ENCODE data around the gene GREB1. TPM values are rescaled to one million over a fixed set of nuclear protein-coding genes. Genes with fewer than 3 reads are reported as not detected.
A peak's percentile ranks its signal among the peaks of the same experiment; 100 is the strongest.

GREB1 gene
- total and polyA plus RNA-seq, 2 of the 13 experiments (the other 11 are each of a cell fraction or from before 2014, with no cell fraction given), result 31.3 to 61.2 TPM

DNA sequence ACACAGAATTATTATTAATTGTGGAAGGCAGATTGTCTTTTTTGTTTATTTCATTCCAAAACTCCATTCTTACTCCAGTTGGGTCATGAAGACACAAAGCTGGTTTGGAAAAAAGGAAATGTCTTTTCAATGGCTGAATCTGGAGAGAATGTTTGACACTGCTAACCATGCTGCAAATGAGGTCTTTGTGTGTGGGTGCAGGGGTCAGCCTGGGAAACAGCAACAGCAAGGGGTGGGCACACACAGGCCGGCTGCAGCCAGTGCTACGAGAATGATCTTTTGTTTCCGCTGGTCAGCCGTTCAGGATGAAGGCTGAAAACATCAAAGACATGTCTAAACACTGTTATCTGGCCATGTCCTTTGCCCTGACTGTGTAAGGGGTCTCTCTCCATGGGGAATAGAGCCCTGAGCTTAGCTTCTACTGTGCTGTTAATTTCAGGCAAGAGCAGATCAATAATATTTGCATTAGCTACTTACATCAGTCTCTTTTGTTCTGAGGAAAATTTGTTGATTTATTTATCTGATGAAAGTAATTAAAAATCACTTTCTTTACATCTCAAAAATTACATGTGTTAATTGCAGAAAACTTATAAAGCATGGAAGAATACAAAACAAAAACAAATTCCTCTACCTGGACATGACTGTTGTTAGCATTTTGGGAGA, 34.6 kb upstream of the GREB1 start (continued):
- TF ChIP-seq ZNF431 (CRISPR knock-in tag; IDR thresholded peaks at IDR 0.05; ENCODE audit: borderline replicate concordance, low read depth), result peak; percentile 97
- TF ChIP-seq, protein P1, sequence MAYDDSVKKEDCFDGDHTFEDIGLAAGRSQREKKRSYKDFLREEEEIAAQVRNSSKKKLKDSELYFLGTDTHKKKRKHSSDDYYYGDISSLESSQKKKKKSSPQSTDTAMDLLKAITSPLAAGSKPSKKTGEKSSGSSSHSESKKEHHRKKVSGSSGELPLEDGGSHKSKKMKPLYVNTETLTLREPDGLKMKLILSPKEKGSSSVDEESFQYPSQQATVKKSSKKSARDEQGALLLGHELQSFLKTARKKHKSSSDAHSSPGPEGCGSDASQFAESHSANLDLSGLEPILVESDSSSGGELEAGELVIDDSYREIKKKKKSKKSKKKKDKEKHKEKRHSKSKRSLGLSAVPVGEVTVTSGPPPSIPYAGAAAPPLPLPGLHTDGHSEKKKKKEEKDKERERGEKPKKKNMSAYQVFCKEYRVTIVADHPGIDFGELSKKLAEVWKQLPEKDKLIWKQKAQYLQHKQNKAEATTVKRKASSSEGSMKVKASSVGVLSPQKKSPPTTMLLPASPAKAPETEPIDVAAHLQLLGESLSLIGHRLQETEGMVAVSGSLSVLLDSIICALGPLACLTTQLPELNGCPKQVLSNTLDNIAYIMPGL (CRISPR knock-in tag; IDR thresholded peaks at IDR 0.05; ENCODE audit: borderline replicate concordance in 1 of 2, low read depth in 1 of 2), result peak; percentile 51 to 66
- peak; percentile 97 for TF ChIP-seq MEIS1 (CRISPR knock-in tag; IDR thresholded peaks at IDR 0.05; ENCODE audit: borderline replicate concordance)
- peak; percentile 91; the same call in 1 of the 2 replicates for TF ChIP-seq ZNF101 (CRISPR knock-in tag; IDR thresholded peaks at IDR 0.05; ENCODE audit: borderline replicate concordance, low read depth)
- TF ChIP-seq ETV6 (CRISPR knock-in tag; conservative IDR thresholded peaks at IDR 0.05), result peak; percentile 89; the same call in 1 of the 2 replicates
- TF ChIP-seq ZMYM4 (CRISPR knock-in tag; IDR thresholded peaks at IDR 0.05), result peak; percentile 89
- TF ChIP-seq ZNF790 (CRISPR knock-in tag; IDR thresholded peaks at IDR 0.05; ENCODE audit: borderline replicate concordance), result peak; percentile 92; the same call in 1 of the 2 replicates
- peak; percentile 82 to 92 for TF ChIP-seq NR2F1 (CRISPR knock-in tag; IDR thresholded peaks at IDR 0.05)
- peak; percentile 97 for TF ChIP-seq MTA1 (CRISPR knock-in tag; IDR thresholded peaks at IDR 0.05; ENCODE audit: borderline replicate concordance)
- peak; percentile 64 for TF ChIP-seq ZNF629 (CRISPR knock-in tag; conservative IDR thresholded peaks at IDR 0.05)
- TF ChIP-seq ZNF598 (CRISPR knock-in tag; IDR thresholded peaks at IDR 0.05; ENCODE audit: borderline replicate concordance), result peak; percentile 86; the same call in 1 of the 2 replicates
- peak; percentile 98 for TF ChIP-seq FOXK1 (CRISPR knock-in tag; IDR thresholded peaks at IDR 0.05; ENCODE audit: borderline replicate concordance, low read depth)
- TF ChIP-seq, protein P2, sequence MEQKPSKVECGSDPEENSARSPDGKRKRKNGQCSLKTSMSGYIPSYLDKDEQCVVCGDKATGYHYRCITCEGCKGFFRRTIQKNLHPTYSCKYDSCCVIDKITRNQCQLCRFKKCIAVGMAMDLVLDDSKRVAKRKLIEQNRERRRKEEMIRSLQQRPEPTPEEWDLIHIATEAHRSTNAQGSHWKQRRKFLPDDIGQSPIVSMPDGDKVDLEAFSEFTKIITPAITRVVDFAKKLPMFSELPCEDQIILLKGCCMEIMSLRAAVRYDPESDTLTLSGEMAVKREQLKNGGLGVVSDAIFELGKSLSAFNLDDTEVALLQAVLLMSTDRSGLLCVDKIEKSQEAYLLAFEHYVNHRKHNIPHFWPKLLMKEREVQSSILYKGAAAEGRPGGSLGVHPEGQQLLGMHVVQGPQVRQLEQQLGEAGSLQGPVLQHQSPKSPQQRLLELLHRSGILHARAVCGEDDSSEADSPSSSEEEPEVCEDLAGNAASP (CRISPR knock-in tag; IDR thresholded peaks at IDR 0.05; ENCODE audit: borderline replicate concordance), result peak; percentile 99
- TF ChIP-seq ZNF24 (IDR thresholded peaks at IDR 0.05), result 0 out of 2 replicates have a peak, but pooled peaks have one; percentile 30
- TF ChIP-seq ZNF556 (CRISPR knock-in tag; IDR thresholded peaks at IDR 0.05; ENCODE audit: borderline replicate concordance), result peak; percentile 96
- 0 out of 2 replicates have a peak, but pooled peaks have one; percentile 43 for TF ChIP-seq NKX3-1 (CRISPR knock-in tag; IDR thresholded peaks at IDR 0.05)
- TF ChIP-seq, protein P3, sequence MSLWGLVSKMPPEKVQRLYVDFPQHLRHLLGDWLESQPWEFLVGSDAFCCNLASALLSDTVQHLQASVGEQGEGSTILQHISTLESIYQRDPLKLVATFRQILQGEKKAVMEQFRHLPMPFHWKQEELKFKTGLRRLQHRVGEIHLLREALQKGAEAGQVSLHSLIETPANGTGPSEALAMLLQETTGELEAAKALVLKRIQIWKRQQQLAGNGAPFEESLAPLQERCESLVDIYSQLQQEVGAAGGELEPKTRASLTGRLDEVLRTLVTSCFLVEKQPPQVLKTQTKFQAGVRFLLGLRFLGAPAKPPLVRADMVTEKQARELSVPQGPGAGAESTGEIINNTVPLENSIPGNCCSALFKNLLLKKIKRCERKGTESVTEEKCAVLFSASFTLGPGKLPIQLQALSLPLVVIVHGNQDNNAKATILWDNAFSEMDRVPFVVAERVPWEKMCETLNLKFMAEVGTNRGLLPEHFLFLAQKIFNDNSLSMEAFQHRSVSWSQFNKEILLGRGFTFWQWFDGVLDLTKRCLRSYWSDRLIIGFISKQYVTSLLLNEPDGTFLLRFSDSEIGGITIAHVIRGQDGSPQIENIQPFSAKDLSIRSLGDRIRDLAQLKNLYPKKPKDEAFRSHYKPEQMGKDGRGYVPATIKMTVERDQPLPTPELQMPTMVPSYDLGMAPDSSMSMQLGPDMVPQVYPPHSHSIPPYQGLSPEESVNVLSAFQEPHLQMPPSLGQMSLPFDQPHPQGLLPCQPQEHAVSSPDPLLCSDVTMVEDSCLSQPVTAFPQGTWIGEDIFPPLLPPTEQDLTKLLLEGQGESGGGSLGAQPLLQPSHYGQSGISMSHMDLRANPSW (CRISPR knock-in tag; IDR thresholded peaks at IDR 0.05; ENCODE audit: borderline replicate concordance), result peak; percentile 98
- TF ChIP-seq STAG1 (CRISPR knock-in tag; IDR thresholded peaks at IDR 0.05), result peak; percentile 44
- no peak for TF ChIP-seq EZH2 (conservative IDR thresholded peaks at IDR 0.05; ENCODE audit: low read depth, low read length)
- TF ChIP-seq ZNF619 (CRISPR knock-in tag; IDR thresholded peaks at IDR 0.05), result 0 out of 2 replicates have a peak, but pooled peaks have one; percentile 62
- no peak for TF ChIP-seq HNRNPK (IDR thresholded peaks at IDR 0.05; ENCODE audit: low read depth, low read length, poor library complexity, severe bottlenecking)
- TF ChIP-seq CBX5 (CRISPR knock-in tag; IDR thresholded peaks at IDR 0.05; ENCODE audit: borderline replicate concordance), result peak; percentile 99

All from HepG2 (cell line).